Muscle of arm (tissue), 12 donors: ENCODE measurements around the gene SCG5. TPM values are rescaled to one million over a fixed set of nuclear protein-coding genes. Genes with fewer than 3 reads are reported as not detected.

Experiments used
- DNase-seq: peaks from one replicate; pipeline ENCODE4 v3.0.0-alpha.2; 2013
- polyA plus RNA-seq, 12 donors: library from polyadenylated mRNA; unstranded; fragments of 120-200 nt; gene quantifications; one replicate each; pipeline ENCODE4 v1.2.1, GENCODE V29; 2013; ENCODE audit not compliant: insufficient read length in 12 of 12

Gene SCG5
- polyA plus RNA-seq, 12 donors: 8.6 to 24.7 (median 13.0) TPM; not detected in 2

- DNase-seq: no peak
These were observed 46.7 kb downstream of the SCG5 start for GRCh38 chr15:32688151-32688639.

- DNase-seq: no peak
These were observed 49.6 kb downstream of the SCG5 start for GRCh38 chr15:32690941-32691688.

DNA sequence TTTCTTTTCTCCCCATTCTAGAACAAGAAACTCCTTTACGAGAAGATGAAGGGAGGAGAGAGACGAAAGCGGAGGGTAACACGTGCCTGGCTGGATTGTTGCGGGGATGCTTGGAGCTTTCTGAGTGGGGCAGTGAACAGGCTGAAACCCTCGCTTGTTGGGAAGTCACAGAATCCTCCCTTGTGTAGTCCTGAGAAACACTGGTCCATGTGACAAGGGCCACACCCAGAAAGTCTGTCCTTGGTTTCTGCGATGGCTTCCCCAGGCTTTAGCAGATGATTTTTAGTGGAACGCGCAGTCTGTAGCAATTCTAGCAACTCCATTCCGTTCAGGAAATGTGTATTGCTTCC is 50.2 kb downstream of the SCG5 start:
- no peak for DNase-seq

DNA sequence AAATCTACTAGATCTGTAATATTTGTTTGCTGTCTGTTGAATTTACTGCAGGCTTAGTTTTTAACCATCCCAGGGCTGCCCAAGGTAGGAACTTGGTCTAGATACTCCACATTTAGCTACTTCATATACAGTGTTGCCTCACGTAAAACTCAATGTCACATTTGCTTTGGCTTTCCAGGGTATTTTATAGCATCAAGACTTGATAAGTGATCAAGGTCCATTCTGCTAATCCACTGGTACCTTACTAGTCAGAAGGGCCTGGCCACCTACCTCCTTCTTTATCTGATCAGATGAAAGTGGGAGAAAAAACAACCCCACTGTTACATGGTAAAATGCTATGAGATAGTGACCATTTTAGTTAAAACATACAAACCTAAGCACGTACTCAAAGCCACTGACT is 50.8 kb downstream of the SCG5 start:
- no peak for DNase-seq

DNA sequence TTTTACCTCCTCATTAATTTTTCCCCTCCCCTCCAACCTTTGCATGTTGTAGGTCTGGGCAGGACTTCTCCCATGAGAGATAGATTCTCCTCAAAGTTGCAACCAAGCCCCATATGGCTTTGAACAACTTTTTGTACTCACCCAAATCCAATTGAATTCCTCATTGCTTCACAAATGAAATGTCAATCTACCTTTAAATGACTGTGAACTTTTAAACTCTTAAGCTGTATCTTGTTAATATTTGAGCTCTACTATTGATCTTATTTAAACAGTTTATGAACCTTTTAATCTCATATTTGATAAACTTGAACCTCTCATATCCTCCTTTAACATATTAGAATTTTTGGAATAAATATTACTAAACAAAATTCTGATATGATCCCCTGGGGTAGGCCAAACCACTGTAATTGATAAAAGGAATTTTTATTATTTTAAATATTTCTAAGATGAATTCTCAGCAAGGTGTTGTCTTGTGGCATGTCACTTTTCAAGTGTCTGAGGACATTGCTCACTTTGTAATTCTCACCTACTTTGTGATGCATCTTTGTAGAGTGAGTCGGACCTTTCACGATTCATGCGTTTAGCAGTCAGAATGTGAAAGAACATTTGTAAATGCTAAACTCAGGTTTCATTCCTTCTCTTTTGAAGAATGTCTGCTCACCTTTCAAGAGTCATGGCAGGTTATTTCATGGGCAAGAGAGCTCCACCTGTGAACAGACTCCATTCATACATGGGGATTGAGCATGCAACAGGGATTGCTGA is 52.9 kb downstream of the SCG5 start:
- DNase-seq: no peak

- DNase-seq: no peak
These were observed 57.4 kb downstream of the SCG5 start for GRCh38 chr15:32698773-32699390.

DNA sequence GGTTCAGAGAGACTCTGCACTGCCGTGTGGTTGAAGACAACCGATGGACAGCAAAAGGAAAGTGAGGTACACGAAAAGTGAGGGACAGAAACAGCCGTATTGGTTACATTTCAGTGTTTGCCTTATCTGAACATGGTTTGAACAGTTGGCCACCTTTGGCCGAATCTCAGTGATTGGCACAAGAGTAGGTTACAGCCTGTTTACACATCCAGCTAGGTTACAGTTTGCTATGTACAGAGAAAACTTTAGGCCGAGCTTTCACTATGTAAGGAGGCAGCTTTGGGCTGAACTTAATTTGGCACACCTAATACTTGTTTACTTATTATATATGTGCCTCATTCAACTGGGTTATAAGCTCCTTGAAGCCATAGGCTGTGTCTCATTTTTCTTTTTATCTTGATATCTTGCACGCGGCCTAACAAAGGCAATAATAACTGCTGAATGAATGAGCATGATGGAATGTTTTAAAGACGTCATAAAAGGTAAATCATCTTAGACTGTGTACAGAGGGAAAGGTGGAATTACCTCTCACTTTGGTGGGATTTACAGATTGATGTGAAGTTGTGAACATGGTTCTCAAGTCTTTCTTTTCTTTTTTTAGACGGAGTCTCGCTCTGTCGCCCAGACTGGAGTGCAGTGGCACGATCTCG is 59.1 kb downstream of the SCG5 start:
- DNase-seq: no peak

GRCh38 chr15:32701863-32702262 is 60.4 kb downstream of the SCG5 start:
- DNase-seq: no peak

GRCh38 chr15:32704395-32704981 is 63.0 kb downstream of the SCG5 start:
- no peak for DNase-seq

GRCh38 chr15:32705446-32705845 is 63.9 kb downstream of the SCG5 start:
- no peak for DNase-seq

GRCh38 chr15:32706704-32707103 is 65.2 kb downstream of the SCG5 start:
- DNase-seq: no peak

DNA sequence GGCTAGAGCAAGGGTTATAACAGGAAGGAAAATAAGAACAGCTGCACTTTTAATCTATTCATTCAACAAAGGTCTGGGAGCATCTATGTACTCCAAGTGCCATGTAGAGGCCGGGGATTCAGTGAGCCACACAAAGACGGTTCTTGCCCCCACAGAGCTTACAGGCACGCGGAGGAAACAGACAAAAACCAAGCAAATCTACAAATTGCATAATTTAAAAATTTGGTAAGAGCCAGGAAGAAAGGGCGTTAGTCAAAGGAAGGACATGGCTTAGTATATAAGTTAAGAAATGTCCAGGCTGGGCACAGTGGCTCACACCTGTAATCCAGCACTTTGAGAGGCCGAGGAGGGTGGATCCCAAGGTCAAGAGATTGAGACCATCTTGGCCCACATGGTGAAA is 65.9 kb downstream of the SCG5 start:
- DNase-seq: no peak

GRCh38 chr15:32709295-32710033 is 68.0 kb downstream of the SCG5 start:
- DNase-seq: no peak

GRCh38 chr15:32715276-32715675 is 73.8 kb downstream of the SCG5 start:
- no peak for DNase-seq

GRCh38 chr15:32716216-32716914 is 74.9 kb downstream of the SCG5 start:
- DNase-seq: no peak

DNA sequence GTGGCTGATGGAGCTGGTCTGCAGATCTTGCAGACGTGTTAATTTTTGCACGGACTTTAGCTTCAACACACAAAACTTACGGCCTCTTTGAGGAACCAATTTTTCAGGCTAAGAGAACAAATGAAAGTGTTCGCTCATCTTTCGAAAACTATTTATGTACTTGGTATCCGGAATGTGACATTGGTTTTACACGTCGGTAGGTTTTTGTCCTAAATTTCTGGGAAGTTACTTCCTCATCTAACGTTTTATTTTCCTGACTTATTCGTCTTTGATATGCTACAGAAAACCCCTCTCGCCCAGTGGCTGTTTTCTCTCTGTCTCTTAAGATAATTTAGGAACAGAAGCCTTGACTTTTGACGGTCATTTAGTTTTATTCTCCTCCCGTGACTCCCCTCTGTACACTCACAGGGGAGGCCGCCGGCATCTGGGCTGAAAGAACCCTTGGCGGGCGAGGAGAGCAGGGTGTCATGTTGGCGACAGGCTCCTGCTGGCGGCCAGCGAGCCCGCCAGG is 75.5 kb downstream of the SCG5 start:
- DNase-seq: no peak

- DNase-seq: no peak
These were observed 76.1 kb downstream of the SCG5 start, which contains the start of gene GREM1 for GRCh38 chr15:32717426-32718226. Gene GREM1, plus strand, starts transcription at chr15:32718004. Its CDS starts 12,687 bp downstream, at chr15:32730691.

GRCh38 chr15:32718227-32718820 is 76.8 kb downstream of the SCG5 start:
- no peak for DNase-seq
